ENCODE results near the gene MICAL2.

The MICAL2 gene

GRCh38 chr11:12160231-12160630 is 49.8 kb downstream of the MICAL2 start:
- no peak overlapping the region for H3K9ac ChIP-seq (ENCODE audit: low read length in 5 of 5)
- peaks cover 0 to 10% (median 4%) of the 10 kb centered on the region in 5 donors for H3K4me1 ChIP-seq (ENCODE audit: control insufficient read depth in 5 of 5, insufficient read depth in 5 of 5, low read length in 5 of 5)

GRCh38 chr11:12160680-12161079 is 50.3 kb downstream of the MICAL2 start:
- H3K4me3 ChIP-seq (ENCODE audit: low read depth in 1 of 5, low read length in 5 of 5) = no peak overlapping the region
- H3K27ac ChIP-seq (ENCODE audit: low read depth, low read length) = no peak overlapping the region
- no peaks in the 10 kb centered on the region for H3K9me3 ChIP-seq (ENCODE audit: control insufficient read depth in 5 of 5, low read length in 5 of 5)
- H3K9ac ChIP-seq (ENCODE audit: low read length in 5 of 5) = no peak overlapping the region
- peaks cover 0 to 22% (median 0%) of the 10 kb centered on the region in 5 donors for H3K36me3 ChIP-seq (ENCODE audit: control insufficient read depth in 5 of 5, insufficient read depth in 5 of 5, low read length in 5 of 5)
- H3K4me1 ChIP-seq (ENCODE audit: control insufficient read depth in 5 of 5, insufficient read depth in 5 of 5, low read length in 5 of 5) = peaks cover 0 to 10% (median 4%) of the 10 kb centered on the region in 5 donors
- no peaks in the 10 kb centered on the region for H3K27me3 ChIP-seq (ENCODE audit: control insufficient read depth in 5 of 5, insufficient read depth in 4 of 5, low read length in 5 of 5)

More at GRCh38 chr11:12160231-12160630, 49.8 kb downstream of the MICAL2 start:
- Histone ChIP-seq H3K36me3 (ENCODE audit: control insufficient read depth in 5 of 5, insufficient read depth in 5 of 5, low read length in 5 of 5) (peaks cover 0 to 22% (median 0%) of the 10 kb centered on the region in 5 donors), H3K9me3 (ENCODE audit: control insufficient read depth in 5 of 5, low read length in 5 of 5) (no peaks in the 10 kb centered on the region), H3K27ac (ENCODE audit: low read depth, low read length) (no peak overlapping the region), H3K4me3 (ENCODE audit: low read depth in 1 of 5, low read length in 5 of 5) (no peak overlapping the region), H3K27me3 (ENCODE audit: control insufficient read depth in 5 of 5, insufficient read depth in 4 of 5, low read length in 5 of 5) (no peaks in the 10 kb centered on the region)

GRCh38 chr11:12161137-12161536 is 50.7 kb downstream of the MICAL2 start:
- Histone ChIP-seq H3K27me3 (ENCODE audit: control insufficient read depth in 5 of 5, insufficient read depth in 4 of 5, low read length in 5 of 5) (no peaks in the 10 kb centered on the region), H3K36me3 (ENCODE audit: control insufficient read depth in 5 of 5, insufficient read depth in 5 of 5, low read length in 5 of 5) (peaks cover 0 to 22% (median 0%) of the 10 kb centered on the region in 5 donors), H3K4me3 (ENCODE audit: low read depth in 1 of 5, low read length in 5 of 5) (no peak overlapping the region), H3K27ac (ENCODE audit: low read depth, low read length) (no peak overlapping the region), H3K4me1 (ENCODE audit: control insufficient read depth in 5 of 5, insufficient read depth in 5 of 5, low read length in 5 of 5) (peaks cover 0 to 10% (median 4%) of the 10 kb centered on the region in 5 donors), H3K9ac (ENCODE audit: low read length in 5 of 5) (no peak overlapping the region), H3K9me3 (ENCODE audit: control insufficient read depth in 5 of 5, low read length in 5 of 5) (no peaks in the 10 kb centered on the region)

- Histone ChIP-seq H3K36me3 (ENCODE audit: control insufficient read depth in 5 of 5, insufficient read depth in 5 of 5, low read length in 5 of 5) (peaks cover 0 to 22% (median 0%) of the 10 kb centered on the region in 5 donors), H3K4me1 (ENCODE audit: control insufficient read depth in 5 of 5, insufficient read depth in 5 of 5, low read length in 5 of 5) (peaks cover 0 to 6% (median 0%) of the 10 kb centered on the region in 5 donors), H3K9me3 (ENCODE audit: control insufficient read depth in 5 of 5, low read length in 5 of 5) (no peaks in the 10 kb centered on the region), H3K4me3 (ENCODE audit: low read depth in 1 of 5, low read length in 5 of 5) (no peak overlapping the region), H3K9ac (ENCODE audit: low read length in 5 of 5) (no peak overlapping the region), H3K27ac (ENCODE audit: low read depth, low read length) (no peak overlapping the region), H3K27me3 (ENCODE audit: control insufficient read depth in 5 of 5, insufficient read depth in 4 of 5, low read length in 5 of 5) (no peaks in the 10 kb centered on the region)
Observed at GRCh38 chr11:12161603-12162350, 51.4 kb downstream of the MICAL2 start.

GRCh38 chr11:12162652-12163051 is 52.3 kb downstream of the MICAL2 start:
- Histone ChIP-seq H3K36me3 (ENCODE audit: control insufficient read depth in 5 of 5, insufficient read depth in 5 of 5, low read length in 5 of 5) (peaks cover 0 to 22% (median 0%) of the 10 kb centered on the region in 5 donors), H3K4me1 (ENCODE audit: control insufficient read depth in 5 of 5, insufficient read depth in 5 of 5, low read length in 5 of 5) (peaks cover 0 to 5% (median 0%) of the 10 kb centered on the region in 5 donors), H3K27ac (ENCODE audit: low read depth, low read length) (no peak overlapping the region), H3K27me3 (ENCODE audit: control insufficient read depth in 5 of 5, insufficient read depth in 4 of 5, low read length in 5 of 5) (no peaks in the 10 kb centered on the region), H3K4me3 (ENCODE audit: low read depth in 1 of 5, low read length in 5 of 5) (no peak overlapping the region), H3K9ac (ENCODE audit: low read length in 5 of 5) (no peak overlapping the region), H3K9me3 (ENCODE audit: control insufficient read depth in 5 of 5, low read length in 5 of 5) (no peaks in the 10 kb centered on the region)

GRCh38 chr11:12163181-12163941 is 53.0 kb downstream of the MICAL2 start:
- H3K27ac ChIP-seq (ENCODE audit: low read depth, low read length) = no peak overlapping the region
- H3K9me3 ChIP-seq (ENCODE audit: control insufficient read depth in 5 of 5, low read length in 5 of 5) = no peaks in the 10 kb centered on the region
- no peak overlapping the region for H3K9ac ChIP-seq (ENCODE audit: low read length in 5 of 5)
- H3K4me3 ChIP-seq (ENCODE audit: low read depth in 1 of 5, low read length in 5 of 5) = no peak overlapping the region
- H3K36me3 ChIP-seq (ENCODE audit: control insufficient read depth in 5 of 5, insufficient read depth in 5 of 5, low read length in 5 of 5) = peaks cover 0 to 22% (median 0%) of the 10 kb centered on the region in 5 donors
- peaks cover 0 to 5% (median 0%) of the 10 kb centered on the region in 5 donors for H3K4me1 ChIP-seq (ENCODE audit: control insufficient read depth in 5 of 5, insufficient read depth in 5 of 5, low read length in 5 of 5)
- no peaks in the 10 kb centered on the region for H3K27me3 ChIP-seq (ENCODE audit: control insufficient read depth in 5 of 5, insufficient read depth in 4 of 5, low read length in 5 of 5)

- H3K27ac ChIP-seq (ENCODE audit: low read depth, low read length) = no peak overlapping the region
- H3K9ac ChIP-seq (ENCODE audit: low read length in 5 of 5) = no peak overlapping the region
- H3K4me3 ChIP-seq (ENCODE audit: low read depth in 1 of 5, low read length in 5 of 5) = no peak overlapping the region
- peaks cover 0 to 22% (median 0%) of the 10 kb centered on the region in 5 donors for H3K36me3 ChIP-seq (ENCODE audit: control insufficient read depth in 5 of 5, insufficient read depth in 5 of 5, low read length in 5 of 5)
- H3K4me1 ChIP-seq (ENCODE audit: control insufficient read depth in 5 of 5, insufficient read depth in 5 of 5, low read length in 5 of 5) = peaks cover 0 to 5% (median 0%) of the 10 kb centered on the region in 5 donors
- no peaks in the 10 kb centered on the region for H3K27me3 ChIP-seq (ENCODE audit: control insufficient read depth in 5 of 5, insufficient read depth in 4 of 5, low read length in 5 of 5)
- no peaks in the 10 kb centered on the region for H3K9me3 ChIP-seq (ENCODE audit: control insufficient read depth in 5 of 5, low read length in 5 of 5)
Observed at GRCh38 chr11:12164061-12165014, 53.9 kb downstream of the MICAL2 start.

GRCh38 chr11:12165237-12165875 is 55.0 kb downstream of the MICAL2 start:
- Histone ChIP-seq H3K4me1 (ENCODE audit: control insufficient read depth in 5 of 5, insufficient read depth in 5 of 5, low read length in 5 of 5) (peaks cover 0 to 5% (median 0%) of the 10 kb centered on the region in 5 donors), H3K27ac (ENCODE audit: low read depth, low read length) (no peak overlapping the region), H3K27me3 (ENCODE audit: control insufficient read depth in 5 of 5, insufficient read depth in 4 of 5, low read length in 5 of 5) (no peaks in the 10 kb centered on the region), H3K36me3 (ENCODE audit: control insufficient read depth in 5 of 5, insufficient read depth in 5 of 5, low read length in 5 of 5) (peaks cover 0 to 22% (median 0%) of the 10 kb centered on the region in 5 donors), H3K4me3 (ENCODE audit: low read depth in 1 of 5, low read length in 5 of 5) (no peak overlapping the region), H3K9me3 (ENCODE audit: control insufficient read depth in 5 of 5, low read length in 5 of 5) (no peaks in the 10 kb centered on the region), H3K9ac (ENCODE audit: low read length in 5 of 5) (no peak overlapping the region)

Data from subcutaneous abdominal adipose tissue (tissue), 5 donors.